Fibroblast of skin of scalp (primary cell): ENCODE results near the gene MYO10.

ENCODE experiments used
- DNase-seq: peaks from one replicate; pipeline ENCODE4 v3.0.0-alpha.2; 2013

MYO10 gene

GRCh38 chr5:16615741-16616535, 320.1 kb downstream of the MYO10 start:
- DNase-seq = no peak

DNA sequence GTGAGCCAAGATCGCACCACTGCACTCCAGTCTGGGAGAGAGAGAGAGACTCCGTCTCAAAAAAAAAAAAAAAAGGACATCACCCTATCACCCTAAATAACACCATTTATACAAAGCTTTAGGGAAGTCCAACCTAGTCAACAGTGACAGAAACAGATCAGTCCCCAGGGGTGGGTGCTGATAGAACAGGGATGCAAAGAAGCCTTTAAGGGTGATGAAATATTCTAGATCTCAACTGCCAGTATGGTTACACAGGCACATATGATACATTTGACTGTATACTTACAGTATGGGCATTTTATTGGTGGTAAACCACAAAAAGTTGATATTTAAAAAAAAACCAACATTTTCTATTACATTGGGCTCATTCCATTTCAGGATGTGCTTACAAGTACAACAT, 324.1 kb downstream of the MYO10 start:
- no peak for DNase-seq
